Mesenteric fat pad (tissue), 1 donor: ENCODE results near the gene NCEH1. TPM values are rescaled to one million over a fixed set of nuclear protein-coding genes. Genes with fewer than 3 reads are reported as not detected.
"Not testable (repeated sequence)": the region's sequence is repeated elsewhere in the genome, so short reads cannot be mapped to it uniquely, and the experiment has no call there.

Source experiments
- DNase-seq: peaks from one replicate; pipeline ENCODE4 v3.0.0-alpha.2; 2020; ENCODE audit warnings: low spot score
- total RNA-seq: library from RNA; stranded (reverse); fragmentation: NEBNext Ultra II Directional; extraction: Animal tissue kit (Norgen Biotek cat#: 25700); gene quantifications from one replicate; pipeline ENCODE4 v1.2.1, GENCODE V29; 2021
- donor health status: DM: yes; HTN: yes; CAD: no.

Gene NCEH1
- total RNA-seq, 1 donor from 2014 or later: 17.8 TPM

GRCh38 chr3:172679599-172679998 lies 31.3 kb downstream of the NCEH1 start:
- no peak for DNase-seq

- no peak for DNase-seq
Measured at GRCh38 chr3:172678068-172678467, 32.8 kb downstream of the NCEH1 start.

GRCh38 chr3:172676196-172676922 lies 34.5 kb downstream of the NCEH1 start:
- no peak for DNase-seq

GRCh38 chr3:172675441-172676193 lies 35.2 kb downstream of the NCEH1 start:
- no peak for DNase-seq

- no peak for DNase-seq
Measured at GRCh38 chr3:172673210-172673679, 37.6 kb downstream of the NCEH1 start.

- no peak for DNase-seq
Measured at GRCh38 chr3:172669021-172669420, 41.8 kb downstream of the NCEH1 start.

- DNase-seq: no peak
Measured at GRCh38 chr3:172666873-172667694, 43.8 kb downstream of the NCEH1 start.

- no peak for DNase-seq
Measured at GRCh38 chr3:172666181-172666872, 44.5 kb downstream of the NCEH1 start.

- DNase-seq: not testable (repeated sequence)
Measured at GRCh38 chr3:172665510-172665909, 45.4 kb downstream of the NCEH1 start.

- not testable (repeated sequence) for DNase-seq
Measured at GRCh38 chr3:172660421-172660820, 50.4 kb downstream of the NCEH1 start.

GRCh38 chr3:172659246-172660002 lies 51.4 kb downstream of the NCEH1 start:
- no peak for DNase-seq

GRCh38 chr3:172658344-172659245 lies 52.3 kb downstream of the NCEH1 start:
- DNase-seq: no peak

GRCh38 chr3:172656602-172657001 lies 54.3 kb downstream of the NCEH1 start:
- no peak for DNase-seq

GRCh38 chr3:172655388-172655787 lies 55.5 kb downstream of the NCEH1 start:
- no peak for DNase-seq

GRCh38 chr3:172654470-172654869 lies 56.4 kb downstream of the NCEH1 start:
- DNase-seq: no peak

GRCh38 chr3:172653004-172653572 lies 57.8 kb downstream of the NCEH1 start:
- DNase-seq: no peak

GRCh38 chr3:172651936-172652625 lies 58.8 kb downstream of the NCEH1 start:
- no peak for DNase-seq

- no peak for DNase-seq
Measured at GRCh38 chr3:172649987-172650386, 60.9 kb downstream of the NCEH1 start.
